Placental pericyte (primary cell): ENCODE results near the gene PDGFD. TPM values are rescaled to one million over a fixed set of nuclear protein-coding genes. Genes with fewer than 3 reads are reported as not detected.

Source experiments
- total RNA-seq: library from RNA; depleted of rRNA; stranded (reverse); fragments of >200 nt; gene quantifications from 2 replicates; pipeline ENCODE4 v1.2.3, GENCODE V29; 2012

PDGFD gene
- total RNA-seq: 1.7 and 5.3 TPM in 2 replicates

DNA sequence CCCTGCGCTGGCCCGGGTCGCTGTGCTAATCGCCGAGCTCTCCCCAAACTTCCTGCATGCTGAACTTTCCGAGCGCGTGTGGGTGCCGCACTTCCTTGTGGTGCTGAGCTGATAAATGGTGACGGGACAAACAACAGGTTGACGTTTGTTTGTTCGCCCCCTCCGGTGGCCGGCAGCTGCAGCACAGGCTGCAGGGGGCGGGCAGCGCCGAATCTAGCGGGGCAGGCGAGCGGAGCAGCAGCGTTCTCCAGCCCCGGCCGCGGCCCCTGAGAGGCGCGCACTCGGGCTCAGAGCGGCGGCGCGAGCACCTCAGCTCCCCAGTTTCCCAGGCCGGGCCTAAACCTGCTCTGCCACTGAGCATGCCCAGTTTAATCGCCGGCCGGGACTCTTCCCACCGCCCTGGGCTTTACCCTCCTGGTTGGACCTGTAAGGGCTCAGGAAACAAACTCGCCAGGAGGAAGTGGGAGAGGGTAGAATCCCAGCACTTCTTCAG lies at the start of gene PDGFD:
Gene PDGFD (minus strand): TSS at position 120 of the 493 bp plus-strand sequence.

DNA sequence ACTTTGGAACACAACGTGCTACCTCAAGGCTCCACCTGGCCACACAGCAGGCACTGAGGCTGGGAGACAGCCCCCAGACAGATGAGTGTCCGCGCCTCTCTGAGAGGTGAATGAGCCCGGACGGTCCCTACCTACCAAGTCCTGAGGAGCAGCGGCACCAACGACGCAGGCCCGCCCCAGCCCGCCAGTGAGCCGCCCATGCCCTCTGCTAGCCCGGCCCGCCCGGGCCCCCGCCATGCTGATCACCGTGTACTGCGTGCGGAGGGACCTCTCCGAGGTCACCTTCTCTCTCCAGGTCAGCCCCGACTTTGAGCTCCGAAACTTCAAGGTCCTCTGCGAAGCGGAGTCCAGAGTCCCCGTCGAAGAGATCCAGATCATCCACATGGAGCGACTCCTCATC lies 127.4 kb downstream of the PDGFD start, which contains the start of gene DDI1:
Gene DDI1 (plus strand): TSS at position 53 of the 400 bp plus-strand sequence. CDS start 183 bp downstream, at position 236.

Other genes starting within 250 kb of the PDGFD start
- not detected in 2 replicates for gene DDI1, start 127.5 kb downstream of the PDGFD start, total RNA-seq